ENCODE results near the gene MRPS18A.

MRPS18A gene

DNA sequence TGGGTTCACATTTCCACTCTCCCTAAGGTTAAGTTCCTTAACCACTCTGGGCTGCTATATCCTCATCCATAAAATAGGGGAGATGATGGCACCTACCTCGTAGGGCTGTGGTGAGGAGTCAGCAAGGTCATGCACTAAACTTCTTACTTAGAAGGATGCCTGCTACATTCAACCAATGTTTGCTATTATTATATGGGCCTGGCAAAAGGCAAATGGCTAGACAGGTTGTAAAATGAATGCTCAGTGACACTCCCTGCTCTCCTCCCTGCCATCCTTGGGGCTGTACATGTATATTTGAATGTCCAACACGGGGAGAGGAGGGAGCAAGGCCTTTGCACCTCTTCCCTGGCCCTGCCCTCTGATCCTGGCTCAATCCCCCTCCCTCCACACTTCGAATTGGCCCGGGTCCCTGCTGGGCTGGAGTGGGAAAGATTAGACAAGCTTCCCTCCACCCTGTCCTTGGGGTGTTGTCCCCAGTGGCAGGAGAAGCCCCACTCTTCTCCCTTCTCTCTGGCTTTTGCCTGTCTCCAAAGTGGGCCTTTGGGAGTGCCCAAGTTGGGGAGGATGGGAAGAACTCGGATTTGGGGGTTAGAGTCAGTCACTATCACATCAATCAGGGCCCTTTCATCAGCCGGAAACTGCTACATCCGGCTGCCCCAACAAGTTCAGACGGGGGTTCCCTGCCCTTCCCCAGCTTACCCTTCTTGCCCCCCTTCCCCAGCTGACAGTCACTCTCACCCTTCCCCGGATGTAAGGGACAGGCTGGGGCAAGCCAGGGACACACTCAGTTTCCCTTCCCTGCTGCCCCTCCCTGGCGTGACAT, 46.1 kb upstream of the MRPS18A start:
- ChIA-PET POLR2A (no interaction called here), CTCF (interaction anchor here (2.1 kb wide), 1 partner anchor 36 kb away, joined by 9 read pairs; the partner anchor contains the start of gene VEGFA)
- no peak for DNase-seq (ENCODE audit: extremely low spot score)
- no peak for TF ChIP-seq TARDBP (IDR thresholded peaks at IDR 0.05)
- TF ChIP-seq CTBP1 (IDR thresholded peaks at IDR 0.05; ENCODE audit: borderline replicate concordance): no peak
- no peak for TF ChIP-seq HDGF (IDR thresholded peaks at IDR 0.05; ENCODE audit: borderline replicate concordance)
- TF ChIP-seq FOXM1 (IDR thresholded peaks at IDR 0.05; ENCODE audit: borderline replicate concordance): no peak
- TF ChIP-seq NFRKB (IDR thresholded peaks at IDR 0.05): no peak
- TF ChIP-seq PKNOX1 (IDR thresholded peaks at IDR 0.05): no peak
- TF ChIP-seq LEF1 (IDR thresholded peaks at IDR 0.05; ENCODE audit: borderline replicate concordance): no peak
- TF ChIP-seq SP1 (IDR thresholded peaks at IDR 0.05): no peak
- TF ChIP-seq ARNT (IDR thresholded peaks at IDR 0.05): no peak
- TF ChIP-seq SUZ12 (IDR thresholded peaks at IDR 0.05): no peak
- TF ChIP-seq FOXA1 (IDR thresholded peaks at IDR 0.05): no peak
- TF ChIP-seq BHLHE40 (IDR thresholded peaks at IDR 0.05; ENCODE audit: borderline replicate concordance): no peak

DNA sequence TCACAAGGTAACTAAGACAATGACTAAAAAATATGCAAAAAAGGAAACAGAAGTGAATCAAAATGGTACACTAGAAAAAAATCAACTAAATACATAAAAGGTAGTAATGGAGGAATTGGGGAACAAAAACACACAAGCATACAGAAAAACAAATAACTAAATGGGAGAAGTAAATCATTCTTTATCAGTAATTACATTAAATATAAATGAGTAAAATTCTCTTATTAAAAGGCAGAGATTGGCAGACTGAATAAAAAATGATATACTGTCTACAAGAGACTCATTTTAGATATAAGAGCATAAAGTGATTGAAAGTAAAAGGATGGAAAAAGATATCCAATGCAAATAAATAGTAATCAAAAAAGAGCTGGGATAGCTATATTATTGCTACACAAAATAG, 43.0 kb upstream of the MRPS18A start:
- ChIA-PET CTCF (no interaction called here), POLR2A (no interaction called here)
- TF ChIP-seq FOXM1 (IDR thresholded peaks at IDR 0.05; ENCODE audit: borderline replicate concordance) (no peak), ARNT (IDR thresholded peaks at IDR 0.05) (no peak), NFRKB (IDR thresholded peaks at IDR 0.05) (no peak), LEF1 (IDR thresholded peaks at IDR 0.05; ENCODE audit: borderline replicate concordance) (no peak), L3MBTL2 (conservative IDR thresholded peaks at IDR 0.05) (no peak), ELF4 (IDR thresholded peaks at IDR 0.05) (no peak), FOXK2 (IDR thresholded peaks at IDR 0.05) (no peak), SUZ12 (IDR thresholded peaks at IDR 0.05) (no peak), TARDBP (IDR thresholded peaks at IDR 0.05) (no peak), BHLHE40 (IDR thresholded peaks at IDR 0.05; ENCODE audit: borderline replicate concordance) (no peak), SP1 (IDR thresholded peaks at IDR 0.05) (no peak), ZNF384 (IDR thresholded peaks at IDR 0.05) (no peak), HDGF (IDR thresholded peaks at IDR 0.05; ENCODE audit: borderline replicate concordance) (no peak), FOXA1 (IDR thresholded peaks at IDR 0.05) (no peak), PKNOX1 (IDR thresholded peaks at IDR 0.05) (no peak)
- no peak for DNase-seq (ENCODE audit: extremely low spot score)

DNA sequence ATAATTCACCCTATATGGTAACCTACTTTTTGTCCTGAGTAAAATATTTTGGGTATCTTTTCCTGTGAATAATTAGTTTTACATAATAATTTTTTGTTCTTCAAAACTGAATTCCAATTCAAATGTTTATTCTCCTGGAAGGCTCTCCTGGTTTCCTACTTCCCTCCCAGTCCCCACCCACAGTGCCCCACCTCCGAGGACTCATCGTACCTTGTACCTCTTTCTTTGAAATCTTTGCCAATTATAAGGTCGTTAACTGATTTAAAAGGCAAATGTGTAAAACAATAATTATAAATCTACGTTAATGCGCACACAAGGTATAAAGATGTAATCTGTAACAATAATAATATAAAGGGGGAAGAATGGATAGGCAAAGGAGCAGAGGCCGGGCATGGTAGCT, 41.9 kb upstream of the MRPS18A start:
- no peak for TF ChIP-seq ARNT (IDR thresholded peaks at IDR 0.05)
- TF ChIP-seq BHLHE40 (IDR thresholded peaks at IDR 0.05; ENCODE audit: borderline replicate concordance): no peak
- no peak for TF ChIP-seq FOXA1 (IDR thresholded peaks at IDR 0.05)
- no peak for TF ChIP-seq ELF4 (IDR thresholded peaks at IDR 0.05)
- TF ChIP-seq HDGF (IDR thresholded peaks at IDR 0.05; ENCODE audit: borderline replicate concordance): no peak
- no peak for TF ChIP-seq NFRKB (IDR thresholded peaks at IDR 0.05)
- no peak for TF ChIP-seq FOXM1 (IDR thresholded peaks at IDR 0.05; ENCODE audit: borderline replicate concordance)
- no peak for TF ChIP-seq TARDBP (IDR thresholded peaks at IDR 0.05)
- no peak for TF ChIP-seq SUZ12 (IDR thresholded peaks at IDR 0.05)
- no peak for TF ChIP-seq SP1 (IDR thresholded peaks at IDR 0.05)
- no peak for TF ChIP-seq ZNF384 (IDR thresholded peaks at IDR 0.05)
- TF ChIP-seq L3MBTL2 (conservative IDR thresholded peaks at IDR 0.05): no peak
- TF ChIP-seq FOXK2 (IDR thresholded peaks at IDR 0.05): no peak
- no peak for TF ChIP-seq LEF1 (IDR thresholded peaks at IDR 0.05; ENCODE audit: borderline replicate concordance)
- no peak for TF ChIP-seq CTBP1 (IDR thresholded peaks at IDR 0.05; ENCODE audit: borderline replicate concordance)
- no peak for TF ChIP-seq PKNOX1 (IDR thresholded peaks at IDR 0.05)
- DNase-seq (ENCODE audit: extremely low spot score): no peak
- POLR2A ChIA-PET: no interaction called here
- CTCF ChIA-PET: no interaction called here

DNA sequence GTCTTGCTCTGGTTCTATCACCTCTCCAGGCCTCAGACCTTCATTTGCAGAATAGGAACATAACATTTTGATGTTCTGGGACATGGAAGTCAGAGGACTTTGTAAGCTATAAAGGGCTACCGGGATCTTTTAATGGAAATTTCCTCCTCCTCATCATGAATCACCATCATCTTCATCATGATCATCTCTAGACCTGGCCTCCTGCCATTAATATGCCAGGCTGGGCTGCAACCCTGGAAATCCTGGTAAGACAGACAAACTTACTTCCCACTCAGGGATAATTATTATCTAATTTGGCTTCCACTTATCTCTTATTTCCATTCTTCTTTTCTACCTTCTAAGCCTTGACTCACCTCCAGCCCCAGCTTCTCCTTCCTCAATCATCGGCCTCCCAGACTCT, 41.0 kb upstream of the MRPS18A start:
- CTCF ChIA-PET: no interaction called here
- POLR2A ChIA-PET: interaction anchor here (0.9 kb wide), 1 partner anchor 44 kb away, joined by 3 read pairs; no protein-coding TSS in a partner anchor
- DNase-seq (ENCODE audit: extremely low spot score): no peak
- TF ChIP-seq L3MBTL2 (conservative IDR thresholded peaks at IDR 0.05) (no peak), SP1 (IDR thresholded peaks at IDR 0.05) (no peak), ARNT (IDR thresholded peaks at IDR 0.05) (no peak), SUZ12 (IDR thresholded peaks at IDR 0.05) (no peak)

- POLR2A ChIA-PET: interaction anchor here (0.9 kb wide), 1 partner anchor 45 kb away, joined by 3 read pairs; no protein-coding TSS in a partner anchor
Observed at GRCh38 chr6:43727634-43728033, 40.0 kb upstream of the MRPS18A start.

More at GRCh38 chr6:43727634-43728033, 40.0 kb upstream of the MRPS18A start:
- no peak for DNase-seq (ENCODE audit: extremely low spot score)
- CTCF ChIA-PET: no interaction called here
- TF ChIP-seq BHLHE40 (IDR thresholded peaks at IDR 0.05; ENCODE audit: borderline replicate concordance): no peak
- no peak for TF ChIP-seq SUZ12 (IDR thresholded peaks at IDR 0.05)
- TF ChIP-seq CTBP1 (IDR thresholded peaks at IDR 0.05; ENCODE audit: borderline replicate concordance): no peak
- no peak for TF ChIP-seq SP1 (IDR thresholded peaks at IDR 0.05)
- TF ChIP-seq ELF4 (IDR thresholded peaks at IDR 0.05): no peak
- no peak for TF ChIP-seq NFRKB (IDR thresholded peaks at IDR 0.05)
- no peak for TF ChIP-seq FOXK2 (IDR thresholded peaks at IDR 0.05)
- TF ChIP-seq PKNOX1 (IDR thresholded peaks at IDR 0.05): no peak
- TF ChIP-seq ARNT (IDR thresholded peaks at IDR 0.05): no peak
- no peak for TF ChIP-seq ZNF384 (IDR thresholded peaks at IDR 0.05)
- no peak for TF ChIP-seq HDGF (IDR thresholded peaks at IDR 0.05; ENCODE audit: borderline replicate concordance)
- TF ChIP-seq FOXA1 (IDR thresholded peaks at IDR 0.05): no peak
- no peak for TF ChIP-seq L3MBTL2 (conservative IDR thresholded peaks at IDR 0.05)

All from HEK293T (cell line).